ENCODE results near the gene CCR2.

Gene CCR2

DNA sequence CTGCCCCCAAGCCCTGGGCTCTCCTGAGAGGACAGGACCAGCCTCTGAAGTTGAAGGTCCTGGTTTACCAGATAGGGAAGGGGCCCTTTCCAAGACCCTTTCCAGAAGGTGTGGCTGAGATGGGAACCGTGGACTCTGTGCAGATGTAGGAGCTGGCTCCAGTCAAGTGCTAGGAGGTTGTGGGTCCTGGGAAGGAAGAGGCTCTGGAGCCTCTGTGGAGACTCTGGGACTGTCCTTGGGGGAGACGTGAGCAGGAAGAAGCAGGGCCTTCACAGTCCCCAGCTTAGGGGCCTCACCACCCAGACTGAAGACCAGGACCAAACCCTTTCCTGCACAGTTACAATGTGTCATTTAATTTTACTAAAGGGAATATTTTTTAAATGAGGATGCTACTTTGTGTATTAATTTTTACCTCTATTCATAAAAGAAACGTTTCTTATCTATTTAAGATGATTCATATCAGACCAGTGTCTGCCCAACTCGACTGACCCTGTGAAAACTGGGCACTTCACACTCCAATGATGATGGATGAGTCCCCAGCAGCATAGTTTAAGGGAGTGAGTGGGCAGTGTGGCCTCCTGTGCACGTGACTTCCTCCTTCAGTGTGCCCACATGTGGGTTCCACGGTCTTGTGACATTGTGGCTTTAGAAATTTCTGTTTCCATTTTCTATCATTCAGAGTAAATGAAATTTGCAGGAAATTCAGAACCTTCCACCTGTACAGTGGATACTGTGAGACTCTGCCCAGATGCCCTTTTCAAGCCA is 42.0 kb downstream of the CCR2 start:
- Histone ChIP-seq H3K4me3 (ENCODE audit: low read length in 2 of 2) (no peak overlapping the region), H3K23ac (ENCODE audit: low read depth, low read length, poor library complexity) (no peak overlapping the region), H2AFZ (ENCODE audit: low read length) (no peak overlapping the region), H3K27ac (replicated peaks; ENCODE audit: low read length) (no peak overlapping the region), H4K91ac (ENCODE audit: low read depth, low read length, poor library complexity) (no peak overlapping the region), H3K9ac (ENCODE audit: low read depth, low read length, poor library complexity) (no peak overlapping the region), H4K8ac (ENCODE audit: low read depth, low read length) (no peak overlapping the region), H3K4ac (ENCODE audit: low read length) (no peak overlapping the region), H3K79me1 (ENCODE audit: low read depth, low read length) (no peaks in the 10 kb centered on the region), H2BK120ac (ENCODE audit: low read depth, low read length) (no peak overlapping the region), H3K14ac (ENCODE audit: low read length) (no peak overlapping the region), H2BK12ac (ENCODE audit: low read length) (no peak overlapping the region), H3K9me3 (replicated peaks in 1 of 2; ENCODE audit: control insufficient read depth in 2 of 2, insufficient read depth in 1 of 2, low read depth in 1 of 2, low read length in 2 of 2) (no peaks in the 10 kb centered on the region), H2BK5ac (ENCODE audit: low read length) (no peak overlapping the region), H3K36me3 (replicated peaks in 1 of 2; ENCODE audit: control insufficient read depth in 2 of 2, insufficient read depth in 2 of 2, low read length in 2 of 2) (no peaks in the 10 kb centered on the region), H3K4me1 (ENCODE audit: control insufficient read depth in 2 of 2, insufficient read depth in 1 of 2, low read depth in 1 of 2, low read length in 2 of 2) (no peaks in the 10 kb centered on the region), H2AK5ac (ENCODE audit: low read depth, low read length) (no peak overlapping the region), H3K27me3 (ENCODE audit: control insufficient read depth in 3 of 3, insufficient read depth in 3 of 3, low read depth in 1 of 3, low read length in 3 of 3) (no peaks in the 10 kb centered on the region), H3K4me2 (ENCODE audit: insufficient read depth, low read length, poor library complexity, severe bottlenecking) (no peak overlapping the region), H3K18ac (ENCODE audit: low read length) (no peak overlapping the region), H2BK15ac (ENCODE audit: low read length) (no peak overlapping the region)
- DNase-seq (ENCODE audit: low spot score), result no peak
- no CpG with 5 or more reads among the region's 6 CpGs for WGBS, 2 donors (ENCODE audit: extremely low coverage in 2 of 2, insufficient read length in 2 of 2, insufficient replicate concordance in 1 of 2)

DNA sequence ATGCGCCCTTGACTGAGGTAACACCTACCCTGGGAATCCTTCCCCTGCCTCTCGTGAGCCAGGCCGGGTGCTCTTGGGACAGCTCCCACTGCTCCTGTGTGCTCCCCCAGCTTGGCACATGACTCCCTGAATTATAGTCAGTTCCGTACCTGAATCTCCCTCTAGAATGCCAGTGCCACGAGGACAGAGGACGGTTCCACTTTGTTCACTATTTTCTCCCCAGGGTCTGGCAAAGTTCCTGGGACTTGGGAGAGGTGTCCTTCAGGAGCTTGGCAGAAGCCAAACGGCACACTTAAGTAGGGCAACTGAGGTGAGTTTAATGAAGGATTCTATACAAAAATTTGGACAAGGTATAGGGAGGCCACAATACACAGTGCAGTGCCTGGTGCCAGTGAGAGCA is 43.2 kb downstream of the CCR2 start:
- Histone ChIP-seq H3K18ac (ENCODE audit: low read length) (no peak overlapping the region), H3K9ac (ENCODE audit: low read depth, low read length, poor library complexity) (no peak overlapping the region), H3K4me3 (ENCODE audit: low read length in 2 of 2) (no peak overlapping the region), H2AFZ (ENCODE audit: low read length) (no peak overlapping the region), H3K27me3 (ENCODE audit: control insufficient read depth in 3 of 3, insufficient read depth in 3 of 3, low read depth in 1 of 3, low read length in 3 of 3) (no peaks in the 10 kb centered on the region), H3K36me3 (replicated peaks in 1 of 2; ENCODE audit: control insufficient read depth in 2 of 2, insufficient read depth in 2 of 2, low read length in 2 of 2) (no peaks in the 10 kb centered on the region), H3K4ac (ENCODE audit: low read length) (no peak overlapping the region), H3K9me3 (replicated peaks in 1 of 2; ENCODE audit: control insufficient read depth in 2 of 2, insufficient read depth in 1 of 2, low read depth in 1 of 2, low read length in 2 of 2) (no peaks in the 10 kb centered on the region), H3K79me1 (ENCODE audit: low read depth, low read length) (no peaks in the 10 kb centered on the region), H2BK15ac (ENCODE audit: low read length) (no peak overlapping the region), H3K4me1 (ENCODE audit: control insufficient read depth in 2 of 2, insufficient read depth in 1 of 2, low read depth in 1 of 2, low read length in 2 of 2) (no peaks in the 10 kb centered on the region), H3K23ac (ENCODE audit: low read depth, low read length, poor library complexity) (no peak overlapping the region), H4K8ac (ENCODE audit: low read depth, low read length) (no peak overlapping the region), H3K27ac (replicated peaks; ENCODE audit: low read length) (no peak overlapping the region), H3K4me2 (ENCODE audit: insufficient read depth, low read length, poor library complexity, severe bottlenecking) (no peak overlapping the region), H2BK12ac (ENCODE audit: low read length) (no peak overlapping the region), H4K91ac (ENCODE audit: low read depth, low read length, poor library complexity) (no peak overlapping the region), H2BK5ac (ENCODE audit: low read length) (no peak overlapping the region), H2AK5ac (ENCODE audit: low read depth, low read length) (no peak overlapping the region), H3K14ac (ENCODE audit: low read length) (no peak overlapping the region), H2BK120ac (ENCODE audit: low read depth, low read length) (no peak overlapping the region)
- no peak for DNase-seq (ENCODE audit: low spot score)
- no CpG with 5 or more reads among the region's 7 CpGs for WGBS, 2 donors (ENCODE audit: extremely low coverage in 2 of 2, insufficient read length in 2 of 2, insufficient replicate concordance in 1 of 2)

DNA sequence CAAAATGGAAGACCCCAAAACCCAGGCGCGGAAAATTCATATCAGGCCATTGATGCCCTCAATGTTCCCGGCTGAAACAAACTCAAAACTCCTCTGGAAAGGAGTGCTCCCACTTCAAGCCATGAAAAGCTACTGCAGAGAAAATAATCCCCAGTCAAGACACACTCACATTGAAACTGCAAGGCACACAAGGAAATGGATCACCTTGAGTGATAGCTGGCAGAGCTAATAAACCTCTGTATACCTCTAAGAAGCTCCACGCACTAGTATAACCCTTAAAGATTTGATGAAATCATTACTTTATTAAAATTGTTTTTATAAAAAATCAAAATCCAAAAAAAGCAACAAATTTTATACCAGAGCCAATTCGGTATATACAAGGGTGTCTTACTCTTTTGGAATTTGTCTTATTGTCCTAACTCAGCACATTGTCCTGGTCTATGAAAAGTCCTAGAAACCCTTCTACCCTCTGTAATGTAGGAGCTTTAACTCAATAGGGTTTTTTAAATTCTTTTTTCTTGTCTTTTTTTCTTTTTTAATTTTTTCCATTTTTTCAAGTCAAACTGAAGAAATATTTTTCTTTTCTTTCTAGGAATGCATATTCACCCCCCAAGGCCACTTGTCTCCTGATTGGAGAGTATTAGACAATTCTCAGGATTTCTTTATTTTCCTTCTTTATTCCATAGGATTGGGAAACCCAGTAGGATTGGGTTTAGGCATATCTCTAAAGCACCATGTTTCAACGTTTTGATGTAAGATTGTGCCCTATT is 44.5 kb downstream of the CCR2 start:
- H3K36me3 ChIP-seq (replicated peaks in 1 of 2; ENCODE audit: control insufficient read depth in 2 of 2, insufficient read depth in 2 of 2, low read length in 2 of 2), result no peaks in the 10 kb centered on the region
- DNase-seq (ENCODE audit: low spot score), result no peak
- no peak overlapping the region for H2BK5ac ChIP-seq (ENCODE audit: low read length)
- H3K4ac ChIP-seq (ENCODE audit: low read length), result no peak overlapping the region
- WGBS, 2 donors (ENCODE audit: extremely low coverage in 2 of 2, insufficient read length in 2 of 2, insufficient replicate concordance in 1 of 2), result no CpG with 5 or more reads among the region's 6 CpGs
- no peak overlapping the region for H3K4me2 ChIP-seq (ENCODE audit: insufficient read depth, low read length, poor library complexity, severe bottlenecking)
- H3K4me1 ChIP-seq (ENCODE audit: control insufficient read depth in 2 of 2, insufficient read depth in 1 of 2, low read depth in 1 of 2, low read length in 2 of 2), result no peaks in the 10 kb centered on the region
- no peaks in the 10 kb centered on the region for H3K79me1 ChIP-seq (ENCODE audit: low read depth, low read length)
- no peak overlapping the region for H3K18ac ChIP-seq (ENCODE audit: low read length)
- H4K91ac ChIP-seq (ENCODE audit: low read depth, low read length, poor library complexity), result no peak overlapping the region
- no peak overlapping the region for H3K14ac ChIP-seq (ENCODE audit: low read length)
- H2AFZ ChIP-seq (ENCODE audit: low read length), result no peak overlapping the region
- H2BK12ac ChIP-seq (ENCODE audit: low read length), result no peak overlapping the region
- no peak overlapping the region for H2BK120ac ChIP-seq (ENCODE audit: low read depth, low read length)
- no peak overlapping the region for H3K23ac ChIP-seq (ENCODE audit: low read depth, low read length, poor library complexity)
- H3K9ac ChIP-seq (ENCODE audit: low read depth, low read length, poor library complexity), result no peak overlapping the region
- no peak overlapping the region for H3K27ac ChIP-seq (replicated peaks; ENCODE audit: low read length)
- H2AK5ac ChIP-seq (ENCODE audit: low read depth, low read length), result no peak overlapping the region
- no peak overlapping the region for H3K4me3 ChIP-seq (ENCODE audit: low read length in 2 of 2)
- no peak overlapping the region for H2BK15ac ChIP-seq (ENCODE audit: low read length)
- H4K8ac ChIP-seq (ENCODE audit: low read depth, low read length), result no peak overlapping the region
- no peaks in the 10 kb centered on the region for H3K9me3 ChIP-seq (replicated peaks in 1 of 2; ENCODE audit: control insufficient read depth in 2 of 2, insufficient read depth in 1 of 2, low read depth in 1 of 2, low read length in 2 of 2)
- no peaks in the 10 kb centered on the region for H3K27me3 ChIP-seq (ENCODE audit: control insufficient read depth in 3 of 3, insufficient read depth in 3 of 3, low read depth in 1 of 3, low read length in 3 of 3)

- H4K91ac ChIP-seq (ENCODE audit: low read depth, low read length, poor library complexity), result no peak overlapping the region
- no peak overlapping the region for H3K9ac ChIP-seq (ENCODE audit: low read depth, low read length, poor library complexity)
- H3K79me1 ChIP-seq (ENCODE audit: low read depth, low read length), result no peaks in the 10 kb centered on the region
- no peak overlapping the region for H2AFZ ChIP-seq (ENCODE audit: low read length)
- WGBS, 2 donors (ENCODE audit: extremely low coverage in 2 of 2, insufficient read length in 2 of 2, insufficient replicate concordance in 1 of 2), result no CpG with 5 or more reads among the region's 2 CpGs
- H3K4me1 ChIP-seq (ENCODE audit: control insufficient read depth in 2 of 2, insufficient read depth in 1 of 2, low read depth in 1 of 2, low read length in 2 of 2), result no peaks in the 10 kb centered on the region
- no peak overlapping the region for H2BK15ac ChIP-seq (ENCODE audit: low read length)
- no peaks in the 10 kb centered on the region for H3K27me3 ChIP-seq (ENCODE audit: control insufficient read depth in 3 of 3, insufficient read depth in 3 of 3, low read depth in 1 of 3, low read length in 3 of 3)
- no peak overlapping the region for H3K14ac ChIP-seq (ENCODE audit: low read length)
- no peak overlapping the region for H4K8ac ChIP-seq (ENCODE audit: low read depth, low read length)
- H3K9me3 ChIP-seq (replicated peaks in 1 of 2; ENCODE audit: control insufficient read depth in 2 of 2, insufficient read depth in 1 of 2, low read depth in 1 of 2, low read length in 2 of 2), result no peaks in the 10 kb centered on the region
- H3K23ac ChIP-seq (ENCODE audit: low read depth, low read length, poor library complexity), result no peak overlapping the region
- no peak for DNase-seq (ENCODE audit: low spot score)
- no peak overlapping the region for H3K27ac ChIP-seq (replicated peaks; ENCODE audit: low read length)
- H2BK5ac ChIP-seq (ENCODE audit: low read length), result no peak overlapping the region
- H2AK5ac ChIP-seq (ENCODE audit: low read depth, low read length), result no peak overlapping the region
- no peak overlapping the region for H3K4ac ChIP-seq (ENCODE audit: low read length)
- H2BK120ac ChIP-seq (ENCODE audit: low read depth, low read length), result no peak overlapping the region
- no peak overlapping the region for H2BK12ac ChIP-seq (ENCODE audit: low read length)
- H3K4me3 ChIP-seq (ENCODE audit: low read length in 2 of 2), result no peak overlapping the region
- no peaks in the 10 kb centered on the region for H3K36me3 ChIP-seq (replicated peaks in 1 of 2; ENCODE audit: control insufficient read depth in 2 of 2, insufficient read depth in 2 of 2, low read length in 2 of 2)
- no peak overlapping the region for H3K18ac ChIP-seq (ENCODE audit: low read length)
- H3K4me2 ChIP-seq (ENCODE audit: insufficient read depth, low read length, poor library complexity, severe bottlenecking), result no peak overlapping the region
Observed at GRCh38 chr3:46399098-46399497, 45.2 kb downstream of the CCR2 start.
